ENCODE measurements around the gene KAZN.

KAZN gene

DNA sequence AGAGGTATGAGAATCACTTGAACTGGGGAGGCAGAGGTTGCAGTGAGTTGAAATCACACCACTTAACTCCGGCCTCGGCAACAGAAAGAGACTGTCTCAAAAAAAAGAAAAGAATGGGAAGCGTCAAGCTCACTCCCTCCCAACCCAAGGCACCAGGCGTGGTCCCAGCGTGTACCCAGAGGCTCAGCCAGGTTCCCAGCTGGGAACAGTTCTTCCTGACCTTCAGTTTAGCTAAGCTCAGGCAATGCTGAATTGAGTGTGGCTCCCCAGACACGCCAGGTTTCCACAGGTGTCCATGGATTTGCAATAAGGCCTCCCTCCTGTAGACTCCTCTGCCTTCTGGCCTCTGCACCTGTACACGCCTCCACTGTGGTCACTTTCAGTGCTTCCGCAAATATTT lies 414.3 kb downstream of the KAZN start:
- DNase-seq (ENCODE audit: low read depth): no peak
- TF ChIP-seq, protein P1, sequence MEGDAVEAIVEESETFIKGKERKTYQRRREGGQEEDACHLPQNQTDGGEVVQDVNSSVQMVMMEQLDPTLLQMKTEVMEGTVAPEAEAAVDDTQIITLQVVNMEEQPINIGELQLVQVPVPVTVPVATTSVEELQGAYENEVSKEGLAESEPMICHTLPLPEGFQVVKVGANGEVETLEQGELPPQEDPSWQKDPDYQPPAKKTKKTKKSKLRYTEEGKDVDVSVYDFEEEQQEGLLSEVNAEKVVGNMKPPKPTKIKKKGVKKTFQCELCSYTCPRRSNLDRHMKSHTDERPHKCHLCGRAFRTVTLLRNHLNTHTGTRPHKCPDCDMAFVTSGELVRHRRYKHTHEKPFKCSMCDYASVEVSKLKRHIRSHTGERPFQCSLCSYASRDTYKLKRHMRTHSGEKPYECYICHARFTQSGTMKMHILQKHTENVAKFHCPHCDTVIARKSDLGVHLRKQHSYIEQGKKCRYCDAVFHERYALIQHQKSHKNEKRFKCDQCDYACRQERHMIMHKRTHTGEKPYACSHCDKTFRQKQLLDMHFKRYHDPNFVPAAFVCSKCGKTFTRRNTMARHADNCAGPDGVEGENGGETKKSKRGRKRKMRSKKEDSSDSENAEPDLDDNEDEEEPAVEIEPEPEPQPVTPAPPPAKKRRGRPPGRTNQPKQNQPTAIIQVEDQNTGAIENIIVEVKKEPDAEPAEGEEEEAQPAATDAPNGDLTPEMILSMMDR (IDR thresholded peaks at IDR 0.05; ENCODE audit: insufficient read depth, low read depth, low read length, missing control alignments): no peak
- H3K4me3 ChIP-seq (ENCODE audit: low read depth, low read length): no peak overlapping the region

DNA sequence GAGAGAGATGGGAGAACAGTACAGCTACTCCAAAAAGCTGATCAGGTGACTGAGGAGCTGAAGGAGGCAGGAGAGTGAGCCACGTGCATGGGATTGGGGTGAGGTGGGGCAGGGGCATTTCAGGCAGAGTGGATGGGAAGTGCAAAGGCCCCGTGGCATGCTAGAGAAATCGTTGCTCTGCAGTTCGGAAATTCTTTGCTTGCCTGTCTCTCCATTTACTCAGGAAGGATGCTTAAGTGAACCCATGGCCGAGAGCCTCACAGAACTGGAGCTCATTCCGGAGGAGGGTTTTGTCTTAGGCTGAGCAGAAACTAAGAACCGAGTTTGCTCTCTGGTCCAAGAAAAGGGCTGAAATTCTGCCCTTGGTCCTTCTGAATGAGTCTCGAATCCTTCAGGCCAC lies 415.3 kb downstream of the KAZN start:
- H3K4me3 ChIP-seq (ENCODE audit: low read depth, low read length): no peak overlapping the region
- no peak for DNase-seq (ENCODE audit: low read depth)
- TF ChIP-seq, protein P1 (IDR thresholded peaks at IDR 0.05; ENCODE audit: insufficient read depth, low read depth, low read length, missing control alignments): no peak

DNA sequence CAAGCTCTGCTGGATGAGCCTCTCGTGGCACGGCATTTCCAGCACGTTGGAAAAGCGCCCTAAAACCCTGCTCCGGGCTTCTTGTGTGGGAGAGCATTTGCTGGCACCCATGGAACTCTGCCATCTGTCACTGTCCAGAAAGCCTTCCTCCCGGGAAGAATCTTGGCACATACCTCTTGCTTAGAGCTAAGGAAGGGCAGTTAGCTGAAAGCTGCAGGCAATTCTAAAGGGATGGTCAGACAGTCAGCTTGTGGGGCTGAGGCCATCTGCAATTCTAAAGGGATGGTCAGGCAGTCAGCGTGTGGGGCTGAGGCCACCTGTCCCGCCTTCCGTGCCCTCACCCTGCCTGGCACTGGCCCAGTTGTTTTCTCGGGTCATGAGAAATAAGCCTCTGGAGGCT lies 416.0 kb downstream of the KAZN start:
- TF ChIP-seq, protein P1 (IDR thresholded peaks at IDR 0.05; ENCODE audit: insufficient read depth, low read depth, low read length, missing control alignments): no peak
- DNase-seq (ENCODE audit: low read depth): no peak
- no peak overlapping the region for H3K4me3 ChIP-seq (ENCODE audit: low read depth, low read length)

DNA sequence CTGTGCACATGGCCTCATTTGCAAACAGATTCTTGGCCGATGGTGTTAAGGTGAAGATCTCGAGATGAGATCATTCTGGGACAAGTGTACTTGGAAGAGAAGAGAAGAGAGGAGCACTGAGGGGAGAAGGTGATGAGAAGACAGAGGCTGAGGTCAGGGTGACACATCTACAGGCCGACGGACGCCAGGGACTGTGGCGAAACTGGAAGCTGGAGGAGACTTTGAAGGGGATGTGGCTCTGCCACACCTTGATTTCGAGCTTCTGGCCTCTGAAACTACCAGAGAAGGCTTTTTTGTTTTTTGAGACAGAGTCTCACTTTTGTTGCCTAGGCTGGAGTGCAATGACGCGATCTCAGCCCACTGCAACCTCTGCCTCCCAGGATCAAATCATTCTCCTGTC lies 417.5 kb downstream of the KAZN start:
- no peak for DNase-seq (ENCODE audit: low read depth)
- TF ChIP-seq, protein P1 (IDR thresholded peaks at IDR 0.05; ENCODE audit: insufficient read depth, low read depth, low read length, missing control alignments): no peak
- no peak overlapping the region for H3K4me3 ChIP-seq (ENCODE audit: low read depth, low read length)

DNA sequence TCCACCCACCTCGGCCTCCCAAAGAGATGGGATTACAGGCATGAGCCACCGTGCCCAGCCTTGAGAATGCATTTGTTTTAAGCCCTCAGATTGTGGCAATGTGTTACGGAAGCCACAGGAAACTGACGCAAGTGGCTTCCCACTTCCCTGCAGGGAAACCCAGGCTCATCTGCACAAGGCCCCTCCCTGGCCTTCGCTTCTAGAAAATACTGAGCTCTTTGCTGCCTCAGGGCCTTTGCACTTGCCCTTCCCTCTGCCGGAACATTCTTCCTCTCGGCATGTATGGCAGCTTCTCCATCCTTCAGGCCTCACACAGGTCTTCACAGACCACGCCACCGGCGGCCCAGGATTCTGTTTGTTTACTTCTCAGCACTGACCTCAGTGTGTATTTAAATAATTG lies 418.0 kb downstream of the KAZN start:
- TF ChIP-seq, protein P1 (IDR thresholded peaks at IDR 0.05; ENCODE audit: insufficient read depth, low read depth, low read length, missing control alignments): no peak
- no peak for DNase-seq (ENCODE audit: low read depth)

GRCh38 chr1:15017120-15017519 lies 418.6 kb downstream of the KAZN start:
- DNase-seq (ENCODE audit: low read depth): no peak
- H3K4me3 ChIP-seq (ENCODE audit: low read depth, low read length): no peak overlapping the region
- TF ChIP-seq, protein P1 (IDR thresholded peaks at IDR 0.05; ENCODE audit: insufficient read depth, low read depth, low read length, missing control alignments): no peak

More for the DNA sequence above, 418.0 kb downstream of the KAZN start:
- H3K4me3 ChIP-seq (ENCODE audit: low read depth, low read length): no peak overlapping the region

GRCh38 chr1:15018767-15019166 lies 420.3 kb downstream of the KAZN start:
- no peak for DNase-seq (ENCODE audit: low read depth)

More at GRCh38 chr1:15018767-15019166, 420.3 kb downstream of the KAZN start:
- H3K4me3 ChIP-seq (ENCODE audit: low read depth, low read length): no peak overlapping the region
- TF ChIP-seq, protein P1 (IDR thresholded peaks at IDR 0.05; ENCODE audit: insufficient read depth, low read depth, low read length, missing control alignments): no peak
